Breast epithelium (tissue), 4 donors: Measurements from ENCODE around the gene NOS2. TPM values are rescaled to one million over a fixed set of nuclear protein-coding genes. Genes with fewer than 3 reads are reported as not detected.

Source experiments
- DNase-seq, 2 donors: peaks; one replicate each; pipeline ENCODE4 v3.0.0-alpha.2; 2019; ENCODE audit warnings: low spot score in 2 of 2
- H3K27ac ChIP-seq, 2 donors: fragments of 200-600 bp; sonication (generic) in 1 of 2; one replicate each; pipeline ENCODE4 v1.5.1; 2016 to 2019; ENCODE audit warnings: mild to moderate bottlenecking in 1 of 2
- H3K27me3 ChIP-seq, 2 donors: fragments of 200-600 bp; sonication (generic) in 1 of 2; one replicate each; pipeline versions ENCODE4 v1.5.1 to v1.6.0; 2017 to 2019; ENCODE audit warnings: control low read depth in 1 of 2, mild to moderate bottlenecking in 1 of 2
- H3K36me3 ChIP-seq: fragments of 200-600 bp; one replicate; pipeline ENCODE4 v1.5.1; 2019
- H3K4me1 ChIP-seq, 2 donors: fragments of 200-600 bp; sonication (generic); one replicate each; pipeline ENCODE4 v1.5.1; 2016 to 2019; ENCODE audit warnings: control low read depth in 1 of 2
- H3K4me3 ChIP-seq, 3 donors: fragments of 200-600 bp; sonication (generic); 1 replicate in 2 of 3; 2 replicates in 1 of 3; pipeline ENCODE4 v1.5.1; 2016 to 2019; ENCODE audit warnings: mild to moderate bottlenecking in 3 of 3, moderate library complexity in 2 of 3
- H3K9me3 ChIP-seq, 2 donors: fragments of 200-600 bp; sonication (generic) in 1 of 2; one replicate each; pipeline ENCODE4 v1.5.1; 2016 to 2019; ENCODE audit warnings: control low read depth in 1 of 2
- POLR2A ChIP-seq: fragments of 450-650 bp; IDR thresholded peaks from one replicate; pipeline ENCODE4 v1.6.1; 2016; ENCODE audit warnings: antibody characterized with exemption, mild to moderate bottlenecking, moderate library complexity
- POLR2AphosphoS5 ChIP-seq, 3 donors: sonication (generic); formaldehyde crosslinking; IDR thresholded peaks; one replicate each; pipeline ENCODE4 v1.6.1; 2017; ENCODE audit warnings: antibody characterized with exemption in 3 of 3
- intact Hi-C: fragments of 100-400 bp; cut with DNase I; formaldehyde crosslinking; loops from one replicate; pipeline ENCODE4 v1.15.1; 2023; ENCODE audit warnings: low total_unique reads
- total RNA-seq, 3 donors: library from RNA; depleted of rRNA; stranded (reverse); fragments of >200 nt; gene quantifications; one replicate each; pipeline ENCODE4 v1.1.0, GENCODE V29; 2016
- TF ChIP-seq, protein P1 (sequence below), 3 donors: fragments of 450-650 bp; IDR thresholded peaks; one replicate each; pipeline ENCODE4 v1.5.1; 2016 to 2017; ENCODE audit warnings: antibody characterized with exemption in 3 of 3, mild to moderate bottlenecking in 3 of 3, moderate library complexity in 3 of 3

Gene NOS2
- total RNA-seq, 3 donors from 2014 or later = 0.16 to 0.33 (median 0.29) TPM

DNA sequence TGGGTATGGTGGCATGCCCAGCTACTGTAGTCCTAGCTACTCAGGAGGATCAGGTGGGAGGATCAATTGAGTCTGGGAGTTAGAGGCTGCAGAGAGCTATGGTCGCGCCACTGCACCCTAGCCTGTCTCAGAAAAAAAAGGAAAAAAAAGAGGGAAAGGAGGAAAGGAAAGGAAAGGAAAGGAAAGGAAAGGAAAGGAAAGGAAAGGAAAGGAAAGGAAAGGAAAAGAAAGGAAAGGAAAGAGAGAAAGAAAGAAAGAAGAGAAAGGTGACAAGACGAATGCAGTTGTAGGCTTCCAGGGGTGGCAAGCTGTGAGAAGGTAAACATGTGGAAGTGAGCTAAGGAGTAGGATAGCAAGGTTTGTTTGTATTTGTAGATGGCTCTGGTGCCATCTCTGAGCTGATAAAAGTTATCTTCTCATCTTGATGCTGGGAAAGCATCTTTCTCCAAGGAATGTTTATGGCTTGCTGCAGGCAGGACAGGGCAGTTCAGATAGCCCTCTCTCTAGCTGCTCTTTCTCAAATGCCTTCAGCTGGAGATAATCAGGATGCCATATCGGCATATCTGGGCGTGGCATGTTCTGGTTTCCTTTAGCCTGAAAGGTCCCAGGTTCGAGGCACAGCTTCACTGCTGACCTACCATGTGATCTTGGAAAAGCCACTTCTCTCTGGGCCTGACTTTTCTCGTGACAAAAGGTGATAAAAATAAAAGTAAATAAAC lies 2.8 kb upstream of the NOS2 start:
- TF ChIP-seq POLR2AphosphoS5 (IDR thresholded peaks at IDR 0.05) (no peak), POLR2A (no peak)
- TF ChIP-seq, protein P1, sequence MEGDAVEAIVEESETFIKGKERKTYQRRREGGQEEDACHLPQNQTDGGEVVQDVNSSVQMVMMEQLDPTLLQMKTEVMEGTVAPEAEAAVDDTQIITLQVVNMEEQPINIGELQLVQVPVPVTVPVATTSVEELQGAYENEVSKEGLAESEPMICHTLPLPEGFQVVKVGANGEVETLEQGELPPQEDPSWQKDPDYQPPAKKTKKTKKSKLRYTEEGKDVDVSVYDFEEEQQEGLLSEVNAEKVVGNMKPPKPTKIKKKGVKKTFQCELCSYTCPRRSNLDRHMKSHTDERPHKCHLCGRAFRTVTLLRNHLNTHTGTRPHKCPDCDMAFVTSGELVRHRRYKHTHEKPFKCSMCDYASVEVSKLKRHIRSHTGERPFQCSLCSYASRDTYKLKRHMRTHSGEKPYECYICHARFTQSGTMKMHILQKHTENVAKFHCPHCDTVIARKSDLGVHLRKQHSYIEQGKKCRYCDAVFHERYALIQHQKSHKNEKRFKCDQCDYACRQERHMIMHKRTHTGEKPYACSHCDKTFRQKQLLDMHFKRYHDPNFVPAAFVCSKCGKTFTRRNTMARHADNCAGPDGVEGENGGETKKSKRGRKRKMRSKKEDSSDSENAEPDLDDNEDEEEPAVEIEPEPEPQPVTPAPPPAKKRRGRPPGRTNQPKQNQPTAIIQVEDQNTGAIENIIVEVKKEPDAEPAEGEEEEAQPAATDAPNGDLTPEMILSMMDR (IDR thresholded peaks at IDR 0.05) = no peak
- Histone ChIP-seq H3K27ac (no peak overlapping the region), H3K36me3 (no peaks in the 10 kb centered on the region), H3K9me3 (no peaks in the 10 kb centered on the region), H3K4me1 (no peaks in the 10 kb centered on the region), H3K27me3 (no peaks in the 10 kb centered on the region), H3K4me3 (no peak overlapping the region)
- intact Hi-C loops = no loop called here
- DNase-seq = no peak

DNA sequence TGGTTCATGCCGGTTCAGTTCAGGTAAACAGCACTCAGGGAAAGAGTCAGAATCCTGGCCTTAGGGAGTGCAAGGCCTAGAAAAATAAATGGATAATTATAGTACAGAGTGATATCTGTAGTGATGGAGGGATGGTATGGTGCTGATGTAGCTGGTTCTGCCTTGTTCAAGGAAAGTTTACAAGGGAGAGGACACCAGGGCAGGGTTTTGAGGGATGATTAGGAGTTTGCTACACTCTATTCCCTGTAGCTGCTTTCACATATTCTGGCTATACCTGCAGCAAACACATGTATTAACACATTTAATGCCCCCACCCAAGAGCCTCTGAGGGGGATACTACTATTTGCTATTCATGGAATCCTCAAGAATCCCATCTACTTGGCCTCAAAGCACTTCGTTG lies 1.7 kb upstream of the NOS2 start:
- H3K27ac ChIP-seq = no peak overlapping the region
- TF ChIP-seq, protein P1 (IDR thresholded peaks at IDR 0.05) = no peak
- no peak for TF ChIP-seq POLR2A
- TF ChIP-seq POLR2AphosphoS5 (IDR thresholded peaks at IDR 0.05) = no peak
- intact Hi-C loops = no loop called here
- DNase-seq = no peak
- no peaks in the 10 kb centered on the region for H3K27me3 ChIP-seq
- H3K36me3 ChIP-seq = no peaks in the 10 kb centered on the region
- no peaks in the 10 kb centered on the region for H3K9me3 ChIP-seq
- no peak overlapping the region for H3K4me3 ChIP-seq
- no peaks in the 10 kb centered on the region for H3K4me1 ChIP-seq

DNA sequence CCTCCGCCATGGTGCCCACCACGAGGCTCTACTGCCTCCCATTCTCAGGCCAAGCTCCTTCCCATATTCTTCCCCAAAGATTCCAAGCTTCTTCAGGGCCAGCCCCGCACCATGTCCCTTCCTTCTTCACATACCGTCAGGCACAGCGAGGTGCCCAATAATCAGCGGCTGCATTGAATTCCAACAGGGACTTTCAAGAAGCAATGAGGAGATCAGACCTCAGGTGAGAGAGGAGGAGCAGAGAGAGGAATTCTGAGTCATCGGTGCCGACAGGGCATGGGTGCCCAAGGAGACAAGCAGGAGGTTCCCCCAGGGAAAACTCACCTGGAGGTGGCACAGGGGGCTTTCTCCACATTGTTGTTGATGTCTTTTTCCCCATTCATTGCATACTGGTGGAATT lies 2.0 kb downstream of the NOS2 start:
- peaks cover 0 to 5% of the 10 kb centered on the region in 2 donors for H3K27me3 ChIP-seq
- no peaks in the 10 kb centered on the region for H3K36me3 ChIP-seq
- H3K4me3 ChIP-seq = no peak overlapping the region
- TF ChIP-seq POLR2A (no peak), POLR2AphosphoS5 (IDR thresholded peaks at IDR 0.05) (no peak)
- TF ChIP-seq, protein P1 (IDR thresholded peaks at IDR 0.05) = no peak
- no peak for DNase-seq
- no peak overlapping the region for H3K27ac ChIP-seq
- H3K9me3 ChIP-seq = no peaks in the 10 kb centered on the region
- peaks cover 0 to 2% of the 10 kb centered on the region in 2 donors for H3K4me1 ChIP-seq
- intact Hi-C loops = no loop called here

DNA sequence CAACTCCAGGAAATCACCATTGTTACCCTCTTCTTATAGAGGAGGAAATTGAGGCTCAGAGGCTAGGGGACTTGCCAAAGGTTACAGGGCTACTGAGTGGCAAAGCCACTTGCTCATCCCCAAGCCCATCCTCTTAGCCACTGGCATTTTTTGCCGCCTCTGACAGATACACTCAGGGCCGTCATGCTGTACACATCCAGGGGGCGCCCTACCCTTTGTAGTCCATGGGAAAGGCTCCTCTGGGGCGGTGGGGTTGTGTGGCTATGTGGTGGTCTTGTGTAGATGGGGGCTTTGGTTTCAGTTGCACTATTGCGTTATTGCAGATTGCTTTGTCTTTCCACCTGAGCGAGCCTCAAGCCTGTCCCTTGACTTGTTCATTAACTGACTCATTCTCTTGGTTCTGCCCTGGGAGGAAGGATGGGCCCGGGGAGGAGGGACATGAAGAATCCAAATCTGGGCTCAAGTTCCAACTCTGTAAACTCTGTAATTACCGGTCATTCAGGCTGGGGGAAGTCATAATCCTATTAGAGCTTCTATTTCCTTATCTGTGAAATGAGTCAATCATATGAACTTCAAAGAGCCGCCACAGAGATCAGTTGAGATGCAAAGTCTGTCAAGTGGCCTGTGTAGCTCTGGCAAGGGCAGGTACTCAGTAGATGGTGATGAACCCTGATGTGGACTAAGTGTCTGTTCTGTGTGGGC lies 2.8 kb downstream of the NOS2 start:
- no peak for TF ChIP-seq POLR2A
- TF ChIP-seq POLR2AphosphoS5 (IDR thresholded peaks at IDR 0.05) = no peak
- TF ChIP-seq, protein P1 (IDR thresholded peaks at IDR 0.05) = no peak
- H3K4me3 ChIP-seq = no peak overlapping the region
- no peak overlapping the region for H3K27ac ChIP-seq
- H3K4me1 ChIP-seq = peaks cover 0 to 4% of the 10 kb centered on the region in 2 donors
- peaks cover 0 to 10% of the 10 kb centered on the region in 2 donors for H3K27me3 ChIP-seq
- H3K36me3 ChIP-seq = no peaks in the 10 kb centered on the region
- H3K9me3 ChIP-seq = no peaks in the 10 kb centered on the region
- intact Hi-C loops = no loop called here
- DNase-seq = no peak

DNA sequence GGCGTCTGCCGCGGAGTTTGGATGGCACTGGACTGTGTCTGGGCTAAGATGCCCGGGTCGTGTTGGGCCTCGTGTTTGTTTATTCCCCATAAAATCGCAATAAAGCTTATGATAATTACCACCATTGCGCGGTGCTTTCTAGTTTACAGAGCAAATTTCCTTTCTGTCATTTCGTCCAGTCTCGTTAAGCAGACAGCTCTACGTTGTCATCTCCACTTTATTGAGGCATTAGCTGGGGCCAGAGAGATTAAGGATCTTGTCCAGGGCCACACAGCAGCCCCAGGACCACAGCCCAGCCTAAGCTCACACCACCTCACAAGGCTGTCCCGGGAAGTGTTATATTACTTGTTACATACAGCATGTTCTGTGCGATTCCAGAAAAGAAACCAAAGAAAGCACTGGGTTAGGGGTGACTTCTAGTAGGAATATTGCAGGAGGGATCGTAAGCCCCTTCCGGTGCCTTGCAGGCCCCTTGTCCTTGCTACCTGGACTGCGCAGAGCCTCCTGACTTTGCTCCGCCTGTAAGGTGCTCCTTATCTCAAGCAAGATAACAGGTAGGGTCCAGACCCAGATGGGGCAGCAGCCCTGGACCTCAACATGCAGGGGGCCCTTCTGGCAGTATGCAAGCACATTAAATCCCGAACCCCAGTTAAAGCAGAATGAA lies 6.3 kb downstream of the NOS2 start:
- intact Hi-C loops = no loop called here
- Histone ChIP-seq H3K4me1 (peaks cover 0 to 4% of the 10 kb centered on the region in 2 donors), H3K4me3 (peak overlapping the region; percentile 15 to 55 (median 42)), H3K27me3 (peaks cover 0 to 10% of the 10 kb centered on the region in 2 donors), H3K9me3 (no peaks in the 10 kb centered on the region), H3K36me3 (no peaks in the 10 kb centered on the region), H3K27ac (no peak overlapping the region)
- no peak for DNase-seq
- no peak for TF ChIP-seq POLR2AphosphoS5 (IDR thresholded peaks at IDR 0.05)
- TF ChIP-seq, protein P1 (IDR thresholded peaks at IDR 0.05) = no peak
- TF ChIP-seq POLR2A = no peak
